Ascending aorta (tissue), 2 donors: ENCODE results near the gene RARRES1. TPM values are rescaled to one million over a fixed set of nuclear protein-coding genes. Genes with fewer than 3 reads are reported as not detected.
"Not testable (repeated sequence)": the region's sequence is repeated elsewhere in the genome, so short reads cannot be mapped to it uniquely, and the experiment has no call there.

Source experiments
- DNase-seq, 2 donors: peaks; one replicate each; pipeline ENCODE4 v3.0.0-alpha.2; 2019; ENCODE audit warnings: low spot score in 2 of 2
- H3K27ac ChIP-seq, 2 donors: fragments of 200-600 bp; sonication (generic); one replicate each; pipeline ENCODE4 v1.5.1; 2016 to 2017; ENCODE audit warnings: mild to moderate bottlenecking in 1 of 2
- H3K27me3 ChIP-seq: fragments of 200-600 bp; sonication (generic); one replicate; pipeline ENCODE4 v1.5.1; 2017
- H3K36me3 ChIP-seq, 2 donors: fragments of 200-600 bp; sonication (generic); one replicate each; pipeline ENCODE4 v1.5.1; 2016
- H3K4me1 ChIP-seq, 2 donors: fragments of 200-600 bp; sonication (generic); one replicate each; pipeline ENCODE4 v1.5.1; 2016 to 2017; ENCODE audit warnings: mild to moderate bottlenecking in 1 of 2
- H3K4me3 ChIP-seq, 2 donors: fragments of 200-600 bp; sonication (generic); one replicate each; pipeline ENCODE4 v1.5.1; 2016 to 2017; ENCODE audit warnings: mild to moderate bottlenecking in 1 of 2
- H3K9me3 ChIP-seq, 2 donors: fragments of 200-600 bp; sonication (generic); one replicate each; pipeline ENCODE4 v1.5.1; 2016
- CTCF ChIP-seq, 3 experiments: fragments of 200-600 bp in 2 of 3; fragments of 450-650 bp in 1 of 3; sonication (generic) in 2 of 3; IDR thresholded peaks; one replicate each; pipeline ENCODE4 v1.5.1; 2016 to 2019; ENCODE audit warnings: antibody characterized with exemption in 3 of 3, mild to moderate bottlenecking in 1 of 3, moderate library complexity in 1 of 3
- intact Hi-C: fragments of 100-400 bp; cut with DNase I; formaldehyde crosslinking; loops from one replicate; pipeline ENCODE4 v1.15.1; 2023
- total RNA-seq: library from RNA; depleted of rRNA; stranded (reverse); fragments of >200 nt; gene quantifications from one replicate; pipeline ENCODE4 v1.1.0, GENCODE V29; 2016

The RARRES1 gene
- total RNA-seq, 1 donor from 2014 or later: 520 TPM

DNA sequence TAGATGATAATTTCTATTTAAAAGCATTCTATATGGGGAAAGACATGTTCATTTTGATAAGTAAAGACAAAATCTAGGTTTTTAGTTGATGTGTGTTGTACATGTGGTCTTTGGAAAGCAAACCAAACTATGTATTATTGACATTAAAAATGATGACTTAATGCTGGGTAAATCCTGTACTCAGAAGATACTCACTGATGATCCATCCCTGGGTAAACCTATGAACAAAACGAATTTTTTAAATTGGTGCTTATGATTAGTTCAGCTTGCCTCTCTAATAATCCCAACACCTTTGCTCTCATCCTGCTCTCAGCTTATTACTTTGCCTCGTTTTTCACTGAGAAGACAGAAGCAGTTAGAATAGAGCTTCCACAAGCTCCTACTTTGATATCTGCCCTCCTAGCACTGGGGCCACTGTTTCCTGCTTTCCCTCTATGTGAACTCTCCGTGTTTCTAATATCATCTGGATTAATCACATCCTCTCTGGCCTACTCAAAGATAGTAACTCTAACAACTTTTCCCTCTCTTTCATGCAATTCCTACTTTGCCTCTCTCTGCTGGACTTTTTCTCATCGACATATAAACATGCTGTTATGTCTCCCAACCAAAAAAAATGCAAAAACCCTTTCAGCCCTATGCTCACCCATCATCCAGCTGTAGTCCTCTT, 29.3 kb downstream of the RARRES1 start:
- Histone ChIP-seq H3K9me3 (no peaks in the 10 kb centered on the region), H3K4me1 (no peaks in the 10 kb centered on the region), H3K4me3 (no peak overlapping the region), H3K27ac (peak overlapping the region in 1 of 2 donors; percentile 48), H3K27me3 (no peaks in the 10 kb centered on the region), H3K36me3 (no peaks in the 10 kb centered on the region)
- intact Hi-C loops: no loop called here
- DNase-seq: no peak
- no peak for TF ChIP-seq CTCF (IDR thresholded peaks at IDR 0.05)

DNA sequence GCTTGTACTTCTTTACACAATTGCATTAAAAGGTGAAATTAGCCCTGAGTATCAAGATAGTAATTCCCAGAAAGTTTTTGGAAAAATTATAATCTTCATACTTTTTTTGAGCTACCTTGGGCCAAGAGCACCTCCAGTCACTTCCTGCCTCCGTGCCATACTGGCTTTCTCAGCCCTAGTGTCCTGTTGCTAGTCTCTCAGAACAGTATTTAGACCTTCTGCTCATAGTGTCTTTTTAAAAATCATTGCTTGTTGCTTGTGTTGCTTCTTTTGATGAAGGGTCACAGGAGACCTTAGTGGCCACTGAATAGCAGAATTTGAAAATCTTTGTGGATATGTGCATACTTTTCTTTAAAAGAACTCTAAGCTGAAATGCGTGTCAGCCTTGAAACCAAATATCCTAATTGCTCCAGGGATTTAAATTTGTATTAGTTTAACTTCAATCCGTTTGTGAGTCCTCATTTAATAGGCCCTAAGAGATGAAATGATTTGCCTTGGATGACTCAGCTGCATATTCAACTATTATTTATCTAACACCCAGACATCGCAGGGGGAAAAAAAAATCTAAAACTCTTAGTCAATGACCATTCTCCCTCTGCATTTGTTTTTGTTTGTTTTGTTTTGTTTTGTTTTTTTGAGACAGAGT, 30.7 kb downstream of the RARRES1 start:
- Histone ChIP-seq H3K27ac (no peak overlapping the region), H3K9me3 (no peaks in the 10 kb centered on the region), H3K27me3 (no peaks in the 10 kb centered on the region), H3K36me3 (no peaks in the 10 kb centered on the region), H3K4me3 (no peak overlapping the region), H3K4me1 (no peaks in the 10 kb centered on the region)
- no peak for DNase-seq
- intact Hi-C loops: no loop called here
- TF ChIP-seq CTCF (IDR thresholded peaks at IDR 0.05): no peak

- DNase-seq: no peak
- intact Hi-C loops: no loop called here
- peak overlapping the region in 1 of 2 donors; percentile 64 for H3K27ac ChIP-seq
- H3K27me3 ChIP-seq: no peaks in the 10 kb centered on the region
- no peaks in the 10 kb centered on the region for H3K4me1 ChIP-seq
- no peaks in the 10 kb centered on the region for H3K9me3 ChIP-seq
- TF ChIP-seq CTCF (IDR thresholded peaks at IDR 0.05): no peak
- H3K4me3 ChIP-seq: no peak overlapping the region
- no peaks in the 10 kb centered on the region for H3K36me3 ChIP-seq
Measured at GRCh38 chr3:158700559-158700958, 31.7 kb downstream of the RARRES1 start.

GRCh38 chr3:158696618-158697017, 35.6 kb downstream of the RARRES1 start:
- Histone ChIP-seq H3K36me3 (peaks cover 0 to 23% of the 10 kb centered on the region in 2 donors), H3K4me3 (no peak overlapping the region), H3K9me3 (no peaks in the 10 kb centered on the region), H3K27me3 (no peaks in the 10 kb centered on the region), H3K4me1 (no peaks in the 10 kb centered on the region), H3K27ac (no peak overlapping the region)
- TF ChIP-seq CTCF (IDR thresholded peaks at IDR 0.05): no peak
- DNase-seq: no peak
- intact Hi-C loops: loop anchor here (5.0 kb wide), 1 partner anchor 36 kb away; the partner anchor contains the start of gene RARRES1

DNA sequence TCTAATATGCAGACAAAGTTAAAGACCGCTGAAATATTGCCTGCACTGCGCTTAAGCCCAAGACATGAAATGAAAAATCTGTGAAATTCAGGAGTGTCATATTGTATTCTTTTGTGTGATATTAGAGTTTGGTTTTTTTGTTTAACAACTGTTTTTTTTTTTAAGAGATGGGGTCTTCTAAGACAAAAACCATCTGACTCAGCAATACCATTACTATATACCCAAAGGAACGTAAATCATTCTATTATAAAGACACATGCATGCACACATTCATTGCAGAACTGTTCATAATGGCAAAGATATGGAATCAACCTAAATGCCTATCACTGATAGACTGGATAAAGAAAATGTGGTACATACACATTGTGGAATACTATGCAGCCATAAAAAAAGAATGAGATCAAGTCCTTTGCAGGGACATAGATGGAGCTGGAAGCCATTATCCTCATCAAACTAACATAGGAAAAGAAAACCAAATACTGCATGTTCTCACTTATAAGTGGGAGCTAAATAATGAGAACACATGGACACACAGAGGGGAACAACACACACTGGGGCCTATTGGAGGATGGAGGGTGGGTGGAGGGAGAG, 38.3 kb downstream of the RARRES1 start:
- H3K4me3 ChIP-seq, intact Hi-C loops, H3K4me1 ChIP-seq, DNase-seq, H3K9me3 ChIP-seq, H3K27ac ChIP-seq, H3K27me3 ChIP-seq: not testable (repeated sequence)
- peaks cover 3 to 29% of the 10 kb centered on the region in 2 donors for H3K36me3 ChIP-seq

DNA sequence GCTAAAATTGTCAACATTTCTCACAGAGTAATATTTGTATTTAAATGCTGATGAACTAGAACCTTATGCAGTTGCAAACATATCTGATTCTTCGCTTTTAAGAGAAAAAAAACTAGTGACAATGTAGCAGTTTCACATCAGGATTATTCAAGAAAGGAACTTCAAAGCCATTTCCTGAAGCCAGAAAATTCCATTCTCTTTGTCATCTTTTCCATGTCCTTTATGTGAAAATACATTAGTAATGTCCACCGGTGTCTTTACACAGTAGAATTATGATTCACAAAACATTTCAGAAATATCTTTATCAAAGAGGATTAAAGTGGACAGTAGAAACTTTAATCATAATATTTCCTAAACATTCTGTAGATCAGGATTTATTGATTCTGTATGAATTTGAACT, 47.1 kb downstream of the RARRES1 start:
- Histone ChIP-seq H3K4me3 (no peak overlapping the region), H3K9me3 (no peaks in the 10 kb centered on the region), H3K4me1 (no peaks in the 10 kb centered on the region), H3K27ac (no peak overlapping the region), H3K27me3 (no peaks in the 10 kb centered on the region), H3K36me3 (peaks cover 6 to 13% of the 10 kb centered on the region in 2 donors)
- no peak for DNase-seq
- TF ChIP-seq CTCF (IDR thresholded peaks at IDR 0.05): no peak
- intact Hi-C loops: no loop called here
